B cell (primary cell): ENCODE data around the gene TSPO2.

ENCODE experiments used
- CTCF ChIP-seq: fragments of 200-600 bp; IDR thresholded peaks from one replicate; pipeline ENCODE4 v1.8.0; 2022; ENCODE audit warnings: antibody characterized with exemption, mild to moderate bottlenecking
- EZH2 ChIP-seq: IDR thresholded peaks from 2 replicates; pipeline ENCODE4 v1.6.1; 2012; ENCODE audit warnings: borderline replicate concordance, low read depth, mild to moderate bottlenecking, moderate library complexity, low read length; ENCODE audit not compliant: insufficient read depth, poor library complexity, severe bottlenecking

- TF ChIP-seq CTCF, result no peak
- no peak for TF ChIP-seq EZH2
Measured at GRCh38 chr6:41071501-41071922, 29.2 kb downstream of the TSPO2 start.
